HT1080 (cell line): Measurements from ENCODE around the gene CSRNP3. TPM values are rescaled to one million over a fixed set of nuclear protein-coding genes. Genes with fewer than 3 reads are reported as not detected.

Source experiments
- DNase-seq: peaks from one replicate; pipeline ENCODE4 v3.0.0-alpha.2; 2015; ENCODE audit warnings: low read depth
- total RNA-seq: library from RNA; depleted of rRNA; stranded (reverse); fragments of >200 nt; shearing (Covaris generic); gene quantifications from 2 replicates; pipeline ENCODE4 v1.2.3, GENCODE V29; 2014

Gene CSRNP3
- total RNA-seq, 1 experiment from 2014 or later = not detected

GRCh38 chr2:165539985-165540384, 70.5 kb downstream of the CSRNP3 start:
- DNase-seq = no peak

- DNase-seq = no peak
Observed at GRCh38 chr2:165544897-165545296, 75.4 kb downstream of the CSRNP3 start.

- DNase-seq = no peak
Observed at GRCh38 chr2:165547900-165548299, 78.4 kb downstream of the CSRNP3 start.

GRCh38 chr2:165549619-165550018, 80.1 kb downstream of the CSRNP3 start:
- DNase-seq = no peak

- DNase-seq = no peak
Observed at GRCh38 chr2:165558832-165559231, 89.3 kb downstream of the CSRNP3 start.

- no peak for DNase-seq
Observed at GRCh38 chr2:165560377-165560988, 91.0 kb downstream of the CSRNP3 start.

- DNase-seq = no peak
Observed at GRCh38 chr2:165561516-165561915, 92.0 kb downstream of the CSRNP3 start.

DNA sequence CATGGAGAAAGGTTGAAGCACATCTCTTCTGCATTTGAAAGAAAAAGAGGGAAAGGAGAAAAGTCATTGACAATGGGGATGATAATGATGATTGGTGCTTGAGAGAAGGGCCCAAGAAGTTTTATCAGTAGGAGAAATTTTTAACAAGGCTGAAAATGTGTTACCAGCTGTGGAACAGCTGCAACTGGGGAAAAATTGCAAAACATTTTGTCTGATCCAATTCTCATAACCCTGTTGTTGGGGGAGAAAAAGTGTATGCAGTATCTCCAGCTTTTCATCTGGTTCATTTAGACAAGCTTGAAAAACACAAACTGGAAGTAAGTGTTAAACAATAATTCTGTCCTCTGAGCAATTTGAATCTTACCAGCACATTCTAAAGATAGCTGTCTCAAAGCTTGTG, 92.7 kb downstream of the CSRNP3 start:
- no peak for DNase-seq

DNA sequence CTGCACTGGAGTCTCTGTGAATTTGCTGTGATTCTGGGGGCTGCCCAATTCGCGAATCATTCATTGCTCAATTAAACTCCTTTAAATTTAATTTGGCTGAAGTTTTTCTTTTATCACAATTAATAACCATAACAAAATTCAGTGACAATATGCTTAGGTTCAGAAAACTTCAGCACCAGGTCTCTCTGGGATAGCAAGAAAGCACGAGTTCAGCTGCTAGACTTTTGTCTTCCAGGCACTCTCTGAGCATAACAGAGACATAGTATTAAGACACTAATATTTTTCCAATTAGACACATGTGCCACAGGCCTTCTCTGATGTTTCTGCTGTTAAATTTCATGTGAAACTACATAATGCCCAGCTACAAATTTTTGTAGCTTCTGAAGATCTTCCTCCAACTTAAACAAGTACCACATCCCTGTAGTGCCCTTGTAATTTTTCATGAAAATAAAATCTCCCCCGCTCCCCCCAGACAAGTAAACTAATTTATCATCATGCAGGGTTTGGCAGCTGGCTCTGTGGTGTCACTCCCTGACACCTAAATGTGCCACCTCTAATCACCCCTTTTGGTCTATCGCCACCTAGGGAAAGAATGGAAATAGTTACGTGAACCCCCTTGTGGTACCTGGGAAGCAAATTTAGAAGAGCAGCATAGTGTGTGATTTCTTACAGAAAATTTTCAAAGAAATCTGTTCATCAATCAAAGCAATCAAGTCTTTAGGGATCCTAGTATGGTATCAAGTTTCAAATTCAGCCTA, 94.1 kb downstream of the CSRNP3 start:
- no peak for DNase-seq

DNA sequence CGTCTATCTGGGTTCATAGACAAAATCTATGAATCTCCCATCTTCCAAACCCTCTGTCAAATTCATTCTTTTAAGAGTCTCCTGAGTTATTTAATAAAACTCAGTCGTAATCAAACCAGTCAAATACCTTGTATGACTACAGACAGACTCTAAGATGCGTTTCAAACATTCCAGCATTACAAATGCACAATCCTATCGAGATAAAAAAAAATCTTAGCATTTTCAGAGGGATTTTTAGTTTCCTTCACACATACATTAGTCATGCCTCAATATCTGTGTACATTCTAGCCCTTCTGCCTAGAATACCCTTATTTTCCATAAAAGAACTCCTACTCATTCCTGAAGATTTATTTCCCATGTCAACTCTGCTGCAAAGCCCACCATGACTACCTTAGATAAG, 96.5 kb downstream of the CSRNP3 start:
- no peak for DNase-seq

GRCh38 chr2:165567273-165567672, 97.8 kb downstream of the CSRNP3 start:
- no peak for DNase-seq

DNA sequence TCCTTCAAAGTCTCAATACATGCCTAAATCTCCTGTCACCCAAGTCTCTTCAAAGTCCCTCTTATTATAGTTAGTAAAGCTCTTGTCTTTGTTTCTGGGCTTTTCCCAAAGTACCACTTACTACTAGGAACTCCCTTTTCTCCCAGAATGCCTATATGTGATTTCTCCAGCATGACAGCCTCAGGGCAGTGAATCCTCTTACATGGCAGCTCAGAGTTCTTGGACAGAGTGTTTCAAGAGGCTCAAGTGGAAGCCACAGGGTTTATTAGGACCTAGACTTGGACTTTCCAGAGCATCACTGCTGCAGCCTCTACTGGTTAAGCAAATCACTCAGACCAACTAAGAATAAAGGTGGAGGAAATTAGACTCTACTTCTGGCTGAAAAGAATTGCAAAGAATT, 98.9 kb downstream of the CSRNP3 start:
- no peak for DNase-seq

GRCh38 chr2:165571477-165571876, 102.0 kb downstream of the CSRNP3 start:
- DNase-seq = no peak

- no peak for DNase-seq
Observed at GRCh38 chr2:165572151-165572550, 102.7 kb downstream of the CSRNP3 start.

GRCh38 chr2:165573534-165574461, 104.3 kb downstream of the CSRNP3 start:
- DNase-seq = no peak

GRCh38 chr2:165575044-165575615, 105.6 kb downstream of the CSRNP3 start:
- no peak for DNase-seq

DNA sequence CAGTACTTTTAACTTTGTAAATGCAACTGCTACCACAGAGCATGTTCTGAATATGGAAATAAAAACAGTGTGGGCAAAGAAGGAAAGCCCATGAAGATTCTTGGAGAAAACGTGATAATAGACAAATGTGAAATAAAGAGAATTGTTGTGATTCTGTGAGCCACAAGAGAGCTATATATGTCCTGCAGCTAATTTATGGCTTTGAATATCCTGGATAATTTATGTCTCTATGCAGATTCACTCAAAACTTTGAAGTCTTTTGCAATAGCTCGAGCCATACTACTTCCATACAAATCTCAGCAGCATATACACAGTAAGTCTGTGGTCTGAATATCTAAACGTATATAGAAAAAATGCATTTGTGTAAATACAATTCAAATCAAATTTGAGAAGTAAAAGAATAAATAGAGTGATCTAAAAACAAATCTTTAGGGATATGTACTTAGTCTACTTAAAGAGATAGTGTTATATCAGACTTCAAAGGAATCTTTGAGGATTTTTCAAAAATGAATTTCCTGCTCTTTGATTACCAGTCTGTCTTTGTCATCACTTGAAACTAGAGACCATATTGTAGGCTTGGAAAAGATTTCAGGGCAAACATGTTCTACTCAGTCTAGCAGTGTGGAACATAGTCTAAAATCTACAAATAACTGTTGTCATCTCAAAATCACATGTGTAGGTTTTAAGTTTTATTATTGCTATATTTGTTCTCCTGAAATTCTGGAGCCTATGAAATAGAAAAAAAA, 107.1 kb downstream of the CSRNP3 start:
- DNase-seq = no peak

- peak; percentile 17 for DNase-seq
Observed at GRCh38 chr2:165582409-165582808, 112.9 kb downstream of the CSRNP3 start.

DNA sequence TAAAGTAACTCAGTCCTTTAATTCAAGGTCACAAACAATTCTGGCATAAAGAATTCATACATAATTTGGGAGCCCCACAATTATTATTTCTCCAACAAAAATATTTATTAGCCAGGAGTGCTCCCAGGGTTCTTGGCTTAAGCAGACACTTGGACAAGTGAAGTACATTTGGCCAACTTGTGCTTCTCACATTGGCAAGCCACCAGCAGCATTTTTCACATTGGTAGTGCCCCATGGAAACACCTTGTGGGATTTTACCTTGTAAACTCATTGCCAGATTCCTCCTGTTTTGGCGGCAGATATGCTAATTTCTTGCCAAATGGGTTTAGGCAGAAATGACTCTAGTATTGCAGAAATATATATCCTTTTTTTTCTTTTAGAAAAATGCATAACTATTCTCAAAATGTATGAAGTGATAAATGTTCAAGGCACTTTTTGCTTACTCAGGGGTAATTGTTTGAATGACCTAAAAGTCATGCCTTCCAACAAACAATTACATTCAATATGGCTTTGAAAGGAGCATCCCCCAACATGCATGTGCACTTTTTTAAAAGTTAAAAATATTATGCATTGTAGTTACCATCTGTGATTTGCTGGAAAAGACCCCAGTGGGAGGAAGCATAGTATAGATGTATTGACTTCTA, 113.5 kb downstream of the CSRNP3 start:
- no peak for DNase-seq

DNA sequence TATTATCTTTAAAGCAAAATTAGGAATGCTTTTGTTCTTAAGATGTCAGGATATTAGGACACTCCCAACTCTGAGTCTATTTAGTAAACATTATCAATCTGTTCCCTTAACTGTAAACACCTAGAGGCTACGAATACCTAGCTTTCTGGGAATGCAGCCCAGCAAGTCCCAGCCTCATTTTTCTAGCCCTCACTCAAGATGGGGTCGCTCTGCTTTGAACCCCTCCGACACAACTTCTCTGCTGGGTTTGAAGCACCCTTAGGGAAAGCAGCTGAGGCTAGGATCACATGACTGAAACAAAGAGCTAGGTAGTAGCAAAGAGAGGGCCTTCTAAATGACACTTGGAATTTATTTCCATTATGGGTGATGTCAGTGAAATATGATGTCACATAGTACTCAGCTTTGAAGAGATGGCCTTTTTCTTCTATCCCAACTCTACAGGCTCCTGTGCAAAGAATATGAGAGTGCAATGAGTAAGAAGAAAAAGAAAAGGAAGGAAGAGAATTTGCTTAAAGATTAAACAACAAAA, 114.7 kb downstream of the CSRNP3 start:
- DNase-seq = no peak
